Fibroblast of the aortic adventitia (primary cell): ENCODE data around the gene IMPA2. TPM values are rescaled to one million over a fixed set of nuclear protein-coding genes. Genes with fewer than 3 reads are reported as not detected.

Source experiments
- DNase-seq: peaks from one replicate; pipeline ENCODE4 v3.0.0-alpha.2; 2010; ENCODE audit warnings: low read depth
- H3K4me3 ChIP-seq: 2 replicates; pipeline ENCODE4 v1.5.1; 2011; ENCODE audit warnings: low read depth, mild to moderate bottlenecking, control low read depth, low read length, moderate library complexity
- total RNA-seq: library from RNA; depleted of rRNA; stranded (reverse); fragments of >200 nt; gene quantifications from 2 replicates; pipeline ENCODE4 v1.2.3, GENCODE V29; 2012; ENCODE audit warnings: low replicate concordance
- TF ChIP-seq, protein P1 (sequence below): IDR thresholded peaks from 2 replicates; pipeline ENCODE4 v1.5.1; 2011; ENCODE audit warnings: mild to moderate bottlenecking, low read length, control low read depth, inconsistent platforms; ENCODE audit not compliant: insufficient read depth

IMPA2 gene
- total RNA-seq, 1 donor, result 14.1 TPM

DNA sequence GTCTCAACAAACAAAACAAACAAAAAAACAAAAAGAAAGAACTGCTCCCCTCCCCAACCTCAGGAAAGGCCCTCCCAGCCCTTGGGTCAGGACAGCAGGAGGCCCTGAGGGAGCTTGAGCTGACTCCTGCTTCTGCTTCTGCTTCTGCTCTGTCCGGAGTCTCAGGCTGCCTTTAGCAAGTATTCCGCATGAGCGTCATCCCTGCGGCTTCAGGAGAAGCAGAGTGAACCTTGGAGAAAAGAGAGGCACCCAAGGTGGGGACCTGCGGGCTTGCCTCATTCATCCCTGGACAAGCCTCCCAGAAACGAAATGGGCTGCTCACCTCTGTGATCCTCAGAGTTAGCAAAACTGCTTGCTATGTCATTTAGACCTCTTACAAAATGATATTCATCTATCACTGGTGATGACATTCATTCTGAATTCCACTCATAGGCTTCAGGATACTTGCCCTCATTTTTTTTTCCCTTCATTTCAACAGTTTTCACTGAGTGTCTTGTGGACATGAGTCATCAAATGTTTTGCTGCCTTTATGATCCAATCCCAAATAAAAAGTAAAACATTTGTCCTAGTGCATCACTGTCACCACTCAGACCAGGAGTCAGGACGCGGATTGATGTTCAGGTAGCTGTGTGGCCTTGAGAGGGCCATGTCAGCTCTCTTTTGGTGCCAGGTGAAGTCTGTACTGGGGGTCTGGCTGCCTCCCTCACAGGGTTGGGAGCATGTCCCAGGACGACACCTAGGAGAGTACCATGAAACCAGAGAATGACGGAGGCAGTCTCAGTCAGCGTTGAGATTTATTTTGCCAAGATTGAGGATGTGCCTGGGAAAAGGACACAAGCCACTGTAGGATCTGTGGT lies 51.7 kb downstream of the IMPA2 start:
- no peak overlapping the region for H3K4me3 ChIP-seq
- TF ChIP-seq, protein P1, sequence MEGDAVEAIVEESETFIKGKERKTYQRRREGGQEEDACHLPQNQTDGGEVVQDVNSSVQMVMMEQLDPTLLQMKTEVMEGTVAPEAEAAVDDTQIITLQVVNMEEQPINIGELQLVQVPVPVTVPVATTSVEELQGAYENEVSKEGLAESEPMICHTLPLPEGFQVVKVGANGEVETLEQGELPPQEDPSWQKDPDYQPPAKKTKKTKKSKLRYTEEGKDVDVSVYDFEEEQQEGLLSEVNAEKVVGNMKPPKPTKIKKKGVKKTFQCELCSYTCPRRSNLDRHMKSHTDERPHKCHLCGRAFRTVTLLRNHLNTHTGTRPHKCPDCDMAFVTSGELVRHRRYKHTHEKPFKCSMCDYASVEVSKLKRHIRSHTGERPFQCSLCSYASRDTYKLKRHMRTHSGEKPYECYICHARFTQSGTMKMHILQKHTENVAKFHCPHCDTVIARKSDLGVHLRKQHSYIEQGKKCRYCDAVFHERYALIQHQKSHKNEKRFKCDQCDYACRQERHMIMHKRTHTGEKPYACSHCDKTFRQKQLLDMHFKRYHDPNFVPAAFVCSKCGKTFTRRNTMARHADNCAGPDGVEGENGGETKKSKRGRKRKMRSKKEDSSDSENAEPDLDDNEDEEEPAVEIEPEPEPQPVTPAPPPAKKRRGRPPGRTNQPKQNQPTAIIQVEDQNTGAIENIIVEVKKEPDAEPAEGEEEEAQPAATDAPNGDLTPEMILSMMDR, result no peak
- DNase-seq, result peak; percentile 53

DNA sequence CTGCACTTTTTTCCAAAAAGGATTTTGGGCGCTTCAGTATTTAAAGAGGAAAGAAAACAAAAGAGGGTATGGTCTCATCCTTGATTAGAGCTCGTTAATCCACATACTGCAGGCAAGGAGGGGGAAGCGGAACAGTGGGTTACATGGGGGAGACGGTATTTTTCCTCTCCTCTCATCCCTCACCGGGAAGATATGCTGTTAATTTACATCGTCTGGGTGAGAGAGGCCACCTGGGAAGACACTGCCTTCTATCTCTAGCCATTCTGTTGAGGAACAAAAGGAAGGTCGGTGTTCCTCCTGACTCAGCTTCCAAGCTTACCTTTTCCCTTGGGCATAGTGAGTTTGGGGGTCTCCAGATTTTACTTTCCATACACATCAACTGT lies 52.3 kb downstream of the IMPA2 start:
- DNase-seq, result no peak
- H3K4me3 ChIP-seq, result no peak overlapping the region
- TF ChIP-seq, protein P1, result no peak

DNA sequence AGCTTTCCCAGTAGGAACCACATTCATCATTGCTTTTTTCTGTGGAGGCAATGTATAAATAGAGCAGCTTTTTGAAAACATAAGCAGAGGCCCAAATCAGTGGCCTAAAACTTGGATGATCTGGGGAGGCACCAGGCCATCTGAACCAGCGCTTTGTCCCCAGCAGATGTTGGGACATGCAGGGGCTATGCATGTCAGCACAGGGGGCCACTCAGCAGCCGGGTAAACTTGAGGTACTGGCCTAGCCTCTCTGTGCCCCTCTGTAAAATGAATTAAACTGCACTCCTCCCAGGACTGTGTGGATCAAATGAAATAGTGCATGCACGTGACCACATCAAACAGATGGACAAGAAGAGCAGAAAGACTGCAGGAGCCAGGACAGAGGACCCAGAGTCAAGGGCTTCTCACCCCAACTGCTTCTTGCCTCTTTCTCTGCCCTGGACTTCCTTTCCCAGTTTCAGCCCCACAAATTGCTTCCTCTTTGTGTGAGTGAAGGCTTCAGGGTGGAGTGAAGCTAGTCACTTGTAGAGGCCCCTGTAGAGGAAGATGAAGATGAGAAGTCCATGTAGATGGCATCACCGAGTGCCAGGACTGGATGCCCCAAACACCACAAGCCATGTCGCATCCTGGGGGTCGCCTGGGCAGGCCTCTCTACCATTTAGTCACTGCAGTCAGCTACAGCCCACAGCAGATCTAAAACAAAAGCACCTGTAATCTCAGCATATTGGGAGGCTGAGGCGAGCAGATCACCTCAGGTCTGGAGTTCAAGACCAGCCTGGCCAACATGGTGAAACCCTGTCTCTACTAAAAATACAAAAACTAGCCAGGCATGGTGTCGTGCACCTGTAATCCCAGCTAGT lies 53.2 kb downstream of the IMPA2 start:
- no peak overlapping the region for H3K4me3 ChIP-seq
- DNase-seq, result no peak
- TF ChIP-seq, protein P1, result no peak

DNA sequence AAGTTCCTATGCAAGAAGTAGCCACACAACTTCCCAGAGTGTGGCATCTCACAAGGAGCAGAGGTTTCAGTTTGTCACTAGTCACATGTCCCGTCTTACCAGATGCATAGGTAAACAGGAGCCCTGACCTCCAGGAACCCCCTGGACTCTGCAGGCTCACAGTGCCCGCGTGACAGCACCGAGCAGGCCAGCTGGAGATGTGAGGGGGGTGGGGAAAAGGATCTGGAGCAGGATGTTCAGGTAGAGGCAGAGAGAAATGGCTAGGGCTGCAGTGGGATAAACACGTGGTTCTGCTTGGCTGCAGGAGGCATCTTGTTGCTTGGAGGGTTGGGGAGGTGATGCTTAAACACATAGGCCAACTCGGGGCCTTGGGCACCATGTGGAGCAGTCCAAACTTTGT lies 54.2 kb downstream of the IMPA2 start:
- TF ChIP-seq, protein P1, result no peak
- H3K4me3 ChIP-seq, result no peak overlapping the region
- DNase-seq, result no peak

DNA sequence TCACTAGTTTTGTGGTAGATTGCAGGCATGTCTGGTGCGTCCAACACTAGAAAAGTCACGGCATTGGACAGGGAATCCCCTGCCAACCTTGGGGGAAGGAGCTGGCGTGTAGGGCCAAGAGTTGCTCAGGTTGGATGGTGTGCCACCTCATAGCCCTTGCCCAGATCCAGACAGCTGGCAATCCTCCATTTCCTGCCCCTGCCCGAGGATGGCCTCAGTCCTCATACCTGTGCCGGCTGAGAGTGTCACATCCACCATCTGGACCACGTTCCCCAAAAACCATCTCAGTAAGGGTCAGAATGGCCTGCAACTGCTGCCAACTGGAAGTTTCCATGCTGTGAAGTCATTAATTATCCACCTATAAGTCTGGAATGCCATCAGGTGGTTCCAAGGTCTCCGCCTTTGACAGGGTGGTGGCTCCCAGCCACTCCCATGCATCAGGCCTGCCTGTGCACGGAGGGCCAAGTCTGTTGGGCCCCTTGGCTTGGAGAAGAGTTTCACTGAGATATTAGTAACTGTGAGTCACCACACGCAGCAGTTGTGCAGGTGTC lies 55.0 kb downstream of the IMPA2 start:
- H3K4me3 ChIP-seq, result no peak overlapping the region
- TF ChIP-seq, protein P1, result no peak
- no peak for DNase-seq

DNA sequence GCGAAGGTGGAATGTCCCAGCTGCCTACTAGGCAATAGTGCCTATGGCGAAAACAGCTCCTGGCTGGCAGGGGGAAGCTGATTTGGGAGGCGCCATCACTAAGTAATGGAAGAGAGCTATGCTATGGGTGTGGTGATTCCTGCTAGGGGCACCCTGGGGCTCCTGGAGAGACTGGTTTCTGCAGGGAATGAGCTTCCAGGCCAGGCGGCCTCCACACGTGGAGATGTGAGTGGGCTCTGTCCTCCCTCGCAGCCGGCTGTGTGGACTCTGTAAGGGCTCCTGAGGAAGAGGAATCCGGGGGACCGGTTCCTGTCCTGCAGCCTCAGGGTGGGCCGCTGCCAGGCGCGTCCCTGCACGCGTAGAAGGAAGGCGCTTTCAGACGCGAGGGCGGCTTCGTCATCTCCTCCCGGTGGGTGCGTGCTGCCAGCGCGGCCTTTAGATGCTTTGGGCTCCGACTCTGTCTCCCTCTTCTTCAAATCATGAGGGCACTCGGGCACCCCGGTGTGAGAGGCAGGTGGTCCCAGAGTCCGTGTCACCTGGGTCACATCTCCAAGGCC lies 56.9 kb downstream of the IMPA2 start:
- no peak for DNase-seq
- TF ChIP-seq, protein P1, result no peak
- H3K4me3 ChIP-seq, result peak overlapping the region; percentile 65
